ENCODE results near the gene PRCC. TPM values are rescaled to one million over a fixed set of nuclear protein-coding genes. Genes with fewer than 3 reads are reported as not detected.
"Not testable (repeated sequence)": the region's sequence is repeated elsewhere in the genome, so short reads cannot be mapped to it uniquely, and the experiment has no call there.

PRCC gene
- total RNA-seq, 1 donor from 2014 or later = 26.2 TPM

GRCh38 chr1:156760796-156761104 is 6.6 kb upstream of the PRCC start:
- DNase-seq (ENCODE audit: low read depth) = no peak

- DNase-seq (ENCODE audit: low read depth) = not testable (repeated sequence)
These were observed 2.2 kb upstream of the PRCC start for GRCh38 chr1:156765136-156765535.

- DNase-seq (ENCODE audit: low read depth) = no peak
These were observed 1.7 kb upstream of the PRCC start for GRCh38 chr1:156765666-156766065.

- no peak for DNase-seq (ENCODE audit: low read depth)
These were observed 836 bp upstream of the PRCC start for GRCh38 chr1:156766298-156767100.

- no peak for DNase-seq (ENCODE audit: low read depth)
These were observed 707 bp downstream of the PRCC start for GRCh38 chr1:156767879-156768604.

GRCh38 chr1:156768610-156769295 is 1.4 kb downstream of the PRCC start:
- no peak for DNase-seq (ENCODE audit: low read depth)

- DNase-seq (ENCODE audit: low read depth) = no peak
These were observed 4.9 kb downstream of the PRCC start for GRCh38 chr1:156772222-156772621.

GRCh38 chr1:156772728-156773497 is 5.6 kb downstream of the PRCC start:
- DNase-seq (ENCODE audit: low read depth) = no peak

- no peak for DNase-seq (ENCODE audit: low read depth)
These were observed 6.3 kb downstream of the PRCC start for GRCh38 chr1:156773607-156774006.

- no peak for DNase-seq (ENCODE audit: low read depth)
These were observed 8.5 kb downstream of the PRCC start for GRCh38 chr1:156775799-156776198.

- DNase-seq (ENCODE audit: low read depth) = no peak
These were observed 9.6 kb downstream of the PRCC start for GRCh38 chr1:156776942-156777341.

- DNase-seq (ENCODE audit: low read depth) = no peak
These were observed 10.2 kb downstream of the PRCC start for GRCh38 chr1:156777573-156777972.

- peak; percentile 72 for DNase-seq (ENCODE audit: low read depth)
These were observed 14.4 kb downstream of the PRCC start for GRCh38 chr1:156781585-156782186.

- DNase-seq (ENCODE audit: low read depth) = no peak
These were observed 18.1 kb downstream of the PRCC start for GRCh38 chr1:156785458-156785857.

GRCh38 chr1:156786640-156787039 is 19.3 kb downstream of the PRCC start:
- no peak for DNase-seq (ENCODE audit: low read depth)

- no peak for DNase-seq (ENCODE audit: low read depth)
These were observed 20.8 kb downstream of the PRCC start for GRCh38 chr1:156788136-156788535.

GRCh38 chr1:156789621-156790318 is 22.4 kb downstream of the PRCC start:
- no peak for DNase-seq (ENCODE audit: low read depth)

GRCh38 chr1:156794506-156795373 is 27.4 kb downstream of the PRCC start:
- DNase-seq (ENCODE audit: low read depth) = no peak

- no peak for DNase-seq (ENCODE audit: low read depth)
These were observed 28.0 kb downstream of the PRCC start for GRCh38 chr1:156795374-156795733.

- DNase-seq (ENCODE audit: low read depth) = peak; percentile 57
These were observed 28.5 kb downstream of the PRCC start for GRCh38 chr1:156795787-156796186.

Data from renal cortical epithelial cell (primary cell).